CD1c-positive myeloid dendritic cell (primary cell): ENCODE results near the gene FILIP1L.
A peak's percentile ranks its signal among the peaks of the same experiment; 100 is the strongest.
"Not testable (repeated sequence)": the region's sequence is repeated elsewhere in the genome, so short reads cannot be mapped to it uniquely, and the experiment has no call there.

Experiments used
- DNase-seq: peaks from one replicate; pipeline ENCODE4 v3.0.0-alpha.2; 2016; ENCODE audit errors: extremely low spot score

FILIP1L gene

DNA sequence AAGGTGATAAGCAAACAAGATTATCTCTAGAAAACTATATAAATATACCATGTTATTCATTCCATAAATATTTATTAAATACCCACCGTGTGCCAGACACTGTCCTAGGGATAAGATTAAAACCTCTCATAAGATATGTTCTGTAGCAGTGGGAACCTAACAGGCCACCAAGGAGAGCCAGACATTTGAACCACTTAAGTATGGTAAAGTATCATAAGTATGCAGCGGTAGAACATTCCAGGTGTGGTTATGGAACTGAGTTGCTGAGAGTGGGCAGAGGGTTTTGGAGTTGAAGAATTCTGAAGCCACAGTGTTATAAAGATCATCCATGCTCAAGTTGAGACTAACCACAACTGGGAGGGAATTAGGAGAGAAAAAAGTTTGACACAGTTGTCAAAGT, 14.7 kb downstream of the FILIP1L start:
- no peak for DNase-seq

DNA sequence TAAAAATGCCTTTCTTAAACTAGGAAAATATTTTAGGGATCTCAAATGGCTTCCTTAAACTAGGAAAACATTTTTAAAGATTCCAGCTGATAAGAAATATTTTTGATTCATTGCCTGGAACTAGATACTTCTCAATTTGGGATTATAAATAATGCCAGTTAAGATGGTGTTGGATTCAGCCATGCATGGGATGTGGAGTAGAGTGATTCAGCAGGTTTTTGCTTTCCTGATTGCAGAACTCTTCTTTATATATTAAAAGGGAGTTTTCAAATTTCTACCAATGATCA, 15.6 kb downstream of the FILIP1L start:
- DNase-seq: no peak

GRCh38 chr3:100097919-100098783, 16.1 kb downstream of the FILIP1L start:
- no peak for DNase-seq

GRCh38 chr3:100096866-100097265, 17.4 kb downstream of the FILIP1L start:
- DNase-seq: no peak

GRCh38 chr3:100096286-100096685, 18.0 kb downstream of the FILIP1L start:
- DNase-seq: not testable (repeated sequence)

GRCh38 chr3:100093831-100094230, 20.5 kb downstream of the FILIP1L start:
- no peak for DNase-seq

DNA sequence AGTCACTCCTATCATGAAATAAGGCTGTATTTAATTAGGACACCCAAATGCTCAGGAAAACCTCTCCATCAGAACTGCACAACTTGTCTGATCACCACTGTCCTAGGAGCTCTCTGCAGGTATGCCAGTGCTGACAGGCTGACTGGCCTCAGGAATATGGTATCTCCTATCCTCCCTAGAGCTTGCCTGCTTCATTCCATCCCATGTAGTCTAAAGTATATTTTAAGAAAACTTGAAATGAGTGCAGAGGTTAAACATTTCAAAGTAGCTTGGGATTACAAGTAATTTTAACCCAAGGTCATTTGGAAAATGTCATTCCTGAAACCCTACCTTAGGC, 23.7 kb downstream of the FILIP1L start:
- DNase-seq: no peak

- DNase-seq: peak; percentile 49
These were observed 24.3 kb downstream of the FILIP1L start for GRCh38 chr3:100089812-100090668.

DNA sequence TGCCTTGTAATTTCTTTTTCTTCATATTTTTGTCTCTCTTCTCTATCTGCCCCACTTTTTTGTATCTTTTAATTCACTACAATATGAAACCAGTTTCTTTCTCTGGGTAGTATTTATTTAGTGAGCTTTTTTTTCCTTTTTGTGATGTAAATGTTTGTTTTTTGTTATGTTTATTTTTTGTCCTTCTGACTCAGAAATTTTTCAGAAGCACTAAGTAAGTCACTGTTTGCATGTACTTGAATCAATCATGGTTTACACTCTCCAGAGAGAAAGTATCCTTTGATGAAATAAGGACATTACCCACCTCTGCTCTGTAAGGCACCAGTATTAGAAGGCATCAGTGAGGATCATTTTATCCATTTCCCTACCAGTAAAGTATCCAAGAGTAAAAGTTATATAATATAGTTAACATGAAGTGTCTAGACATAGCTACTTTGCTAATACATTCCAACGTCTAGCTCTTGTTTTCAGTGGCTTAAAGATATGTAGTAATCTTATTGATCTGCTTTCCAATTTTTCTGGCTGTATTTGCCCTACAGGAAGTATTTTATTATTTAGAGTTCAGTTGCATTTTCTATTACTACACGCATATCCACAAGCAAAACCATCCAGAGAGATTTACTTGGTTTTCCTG, 25.4 kb downstream of the FILIP1L start:
- DNase-seq: no peak

DNA sequence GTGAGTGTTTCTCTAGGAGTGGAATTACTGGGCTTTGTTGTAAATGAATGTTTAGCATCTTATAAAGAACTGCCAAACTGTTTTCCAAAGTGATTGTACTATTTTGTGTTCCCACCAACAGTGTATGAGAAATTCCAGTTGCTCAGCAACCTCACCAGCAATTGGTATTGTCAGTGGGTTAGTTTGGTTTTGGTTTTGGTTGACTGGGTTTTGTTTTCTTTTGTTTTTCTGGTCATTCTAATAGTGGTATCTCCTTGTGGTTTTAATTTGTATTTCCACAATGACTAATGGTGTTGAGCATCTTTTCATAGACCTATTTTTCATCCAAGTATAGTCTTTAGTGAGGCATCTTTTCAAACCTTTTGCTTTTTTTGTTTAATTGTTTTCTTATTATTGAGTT, 27.1 kb downstream of the FILIP1L start:
- no peak for DNase-seq

DNA sequence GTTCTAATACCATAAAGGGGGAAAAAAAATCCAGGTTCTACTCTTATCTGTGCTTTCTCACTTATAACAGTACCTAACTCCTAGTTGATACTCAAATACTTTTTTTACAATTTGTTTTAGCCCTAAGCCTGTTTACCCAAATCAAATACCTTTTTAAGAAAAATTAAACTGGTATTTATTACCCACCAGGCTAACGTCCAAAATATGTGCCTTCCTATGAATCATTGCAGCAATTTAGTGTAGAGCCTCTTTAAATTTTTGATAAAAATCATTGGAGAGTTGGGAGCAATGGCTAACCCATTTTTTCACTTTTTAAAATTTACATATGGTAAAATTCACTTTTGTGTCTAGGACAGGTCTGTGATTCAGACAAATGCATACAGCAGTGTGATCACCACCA, 27.9 kb downstream of the FILIP1L start:
- no peak for DNase-seq

GRCh38 chr3:100084100-100084806, 30.0 kb downstream of the FILIP1L start:
- peak; percentile 74 for DNase-seq

GRCh38 chr3:100083209-100083608, 31.1 kb downstream of the FILIP1L start:
- no peak for DNase-seq

DNA sequence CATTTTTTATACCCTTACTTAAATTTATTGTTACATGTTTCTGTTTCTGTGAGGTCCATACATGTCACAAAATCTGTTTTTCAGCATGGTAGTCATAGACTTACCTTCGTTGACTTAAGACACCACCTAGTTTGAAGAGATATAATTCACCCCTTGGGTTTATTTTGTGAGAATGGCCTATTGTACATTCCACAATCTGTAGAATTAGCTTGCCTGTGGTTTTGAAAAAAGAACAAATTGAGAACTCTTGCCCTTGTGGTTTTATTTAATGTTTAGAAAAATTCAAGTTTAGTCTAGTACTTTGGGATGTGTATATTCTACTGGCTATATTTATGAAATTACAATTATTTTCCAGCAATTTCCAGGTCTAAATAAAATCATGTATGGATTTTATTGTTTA, 31.6 kb downstream of the FILIP1L start:
- DNase-seq: no peak

GRCh38 chr3:100081986-100082692, 32.2 kb downstream of the FILIP1L start:
- no peak for DNase-seq

DNA sequence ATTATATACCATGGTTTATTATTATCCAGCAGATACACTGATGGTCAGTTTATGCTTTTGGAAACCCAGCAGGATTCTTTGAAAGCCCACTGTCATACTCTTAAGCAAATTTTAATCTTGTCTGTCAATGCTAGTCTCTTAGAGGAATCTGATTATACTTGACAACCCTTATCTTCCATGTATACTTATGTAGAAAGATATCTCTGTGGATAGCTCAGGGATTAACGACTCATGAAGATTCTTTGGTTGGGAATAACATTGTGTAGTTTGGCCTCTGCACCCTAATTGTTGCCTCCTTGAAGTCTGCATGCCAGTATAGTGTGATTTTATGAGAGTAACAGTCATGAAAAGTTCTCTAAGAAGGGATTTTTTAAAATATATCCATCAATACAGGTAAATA, 33.0 kb downstream of the FILIP1L start:
- DNase-seq: no peak

DNA sequence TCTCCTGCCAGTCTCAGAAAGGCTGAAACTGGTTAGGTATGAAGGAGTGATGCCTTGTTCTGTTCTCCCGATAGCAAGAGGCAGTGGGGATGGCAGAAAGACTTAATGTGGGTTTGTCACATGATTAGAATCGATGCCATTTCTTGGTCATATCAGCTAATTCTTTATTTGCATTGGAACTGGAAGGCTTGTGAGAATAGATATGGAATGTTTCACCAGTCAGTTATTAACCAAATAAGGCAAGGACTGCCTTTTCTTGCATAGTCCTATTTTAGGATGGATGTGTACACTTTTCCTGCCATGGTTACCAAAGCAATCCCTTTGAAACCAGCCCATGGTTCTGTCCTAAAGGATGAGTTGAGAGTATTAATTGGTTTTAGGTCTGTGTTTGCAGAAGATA, 33.7 kb downstream of the FILIP1L start:
- DNase-seq: no peak

DNA sequence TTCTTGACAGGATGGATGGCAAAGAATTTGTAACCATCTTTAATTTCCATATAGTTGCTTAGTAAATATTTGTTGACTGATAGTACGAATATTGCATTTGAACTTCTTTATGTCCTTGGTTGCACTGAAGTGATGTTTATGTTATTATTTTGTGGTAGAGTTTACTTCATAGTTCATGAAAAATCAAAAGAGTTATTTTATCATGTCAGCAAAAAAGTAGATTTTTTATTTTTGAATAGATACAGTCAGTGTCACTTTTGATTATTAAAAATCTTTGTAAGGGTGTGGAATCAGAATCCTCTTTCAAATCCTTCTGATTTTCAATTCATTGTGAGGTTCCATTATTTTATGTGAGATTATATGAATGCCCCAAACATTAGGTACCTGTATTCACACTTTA, 35.0 kb downstream of the FILIP1L start:
- no peak for DNase-seq

GRCh38 chr3:100076731-100077529, 37.4 kb downstream of the FILIP1L start:
- no peak for DNase-seq

- DNase-seq: no peak
These were observed 38.2 kb downstream of the FILIP1L start for GRCh38 chr3:100075851-100076730.
